GM12878 (cell line): ENCODE data around the gene FOXN4.

Source experiments
- JUND ChIP-seq: IDR thresholded peaks from 2 replicates; pipeline ENCODE4 v1.6.1; 2012; ENCODE audit warnings: low read depth, mild to moderate bottlenecking, low read length, improper control_type of control experiment, moderate library complexity
- SRF ChIP-seq, 2 experiments: IDR thresholded peaks; 2 replicates each; pipeline ENCODE4 v1.6.1; 2011; ENCODE audit warnings: low read depth in 2 of 2, low read length in 2 of 2, mild to moderate bottlenecking in 1 of 2, moderate library complexity in 1 of 2
- STAT1 ChIP-seq: fragments of 450-650 bp; conservative IDR thresholded peaks from 2 replicates; pipeline ENCODE4 v1.6.1; 2014; ENCODE audit warnings: antibody characterized with exemption, mild to moderate bottlenecking
- SUPT20H ChIP-seq: IDR thresholded peaks from 2 replicates; pipeline ENCODE4 v1.6.1; 2011; ENCODE audit warnings: low read depth, mild to moderate bottlenecking, low read length, moderate library complexity, borderline replicate concordance; ENCODE audit not compliant: control insufficient read depth
- TF ChIP-seq, protein P1 (sequence below), 3 experiments: IDR thresholded peaks in 2 of 3; conservative IDR thresholded peaks in 1 of 3; 2 replicates each; pipeline ENCODE4 v1.5.1; 2011; ENCODE audit warnings: low read depth in 3 of 3, low read length in 3 of 3, mild to moderate bottlenecking in 3 of 3, control low read depth in 2 of 3, moderate library complexity in 2 of 3, inconsistent platforms in 1 of 3, mixed read lengths in 1 of 3; ENCODE audit not compliant: control insufficient read depth in 2 of 3, insufficient read depth in 1 of 3; ENCODE audit errors: extremely low read depth in 1 of 3
- TF ChIP-seq, protein P2 (sequence below): IDR thresholded peaks from 2 replicates; pipeline ENCODE4 v1.6.1; 2012; ENCODE audit warnings: low read depth, low read length, improper control_type of control experiment
- TF ChIP-seq, protein P3 (sequence below): IDR thresholded peaks from 2 replicates; pipeline ENCODE4 v1.6.1; 2012; ENCODE audit warnings: low read depth, low read length, improper control_type of control experiment

DNA sequence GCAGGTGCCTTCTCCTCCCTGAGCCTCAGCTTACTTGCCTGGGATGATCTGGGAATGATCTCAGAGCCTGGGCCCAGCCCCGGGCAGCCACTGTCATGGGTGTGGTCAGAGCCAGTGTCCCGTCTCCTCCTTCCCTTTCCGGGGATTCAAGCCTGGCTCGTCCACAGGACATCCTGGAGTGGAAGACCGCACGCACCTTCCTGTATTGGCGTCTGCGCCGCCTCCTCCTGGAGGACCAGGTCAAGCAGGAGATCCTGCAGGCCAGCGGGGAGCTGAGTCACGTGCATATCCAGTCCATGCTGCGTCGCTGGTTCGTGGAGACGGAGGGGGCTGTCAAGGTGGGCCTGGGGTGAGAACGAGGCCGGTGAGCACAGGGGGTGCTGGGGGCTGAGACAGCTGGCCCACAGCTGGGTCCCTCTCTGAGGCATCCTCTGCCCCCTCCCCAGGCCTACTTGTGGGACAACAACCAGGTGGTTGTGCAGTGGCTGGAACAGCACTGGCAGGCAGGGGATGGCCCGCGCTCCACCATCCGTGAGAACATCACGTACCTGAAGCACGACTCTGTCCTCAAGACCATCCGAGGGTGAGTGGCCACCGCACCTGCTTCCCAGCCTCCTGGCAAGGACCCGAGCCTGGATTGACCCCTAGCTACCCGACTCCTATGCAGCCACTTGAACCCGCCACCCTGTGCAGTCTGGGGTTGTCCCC lies 44.0 kb downstream of the FOXN4 start:
- TF ChIP-seq, protein P1, sequence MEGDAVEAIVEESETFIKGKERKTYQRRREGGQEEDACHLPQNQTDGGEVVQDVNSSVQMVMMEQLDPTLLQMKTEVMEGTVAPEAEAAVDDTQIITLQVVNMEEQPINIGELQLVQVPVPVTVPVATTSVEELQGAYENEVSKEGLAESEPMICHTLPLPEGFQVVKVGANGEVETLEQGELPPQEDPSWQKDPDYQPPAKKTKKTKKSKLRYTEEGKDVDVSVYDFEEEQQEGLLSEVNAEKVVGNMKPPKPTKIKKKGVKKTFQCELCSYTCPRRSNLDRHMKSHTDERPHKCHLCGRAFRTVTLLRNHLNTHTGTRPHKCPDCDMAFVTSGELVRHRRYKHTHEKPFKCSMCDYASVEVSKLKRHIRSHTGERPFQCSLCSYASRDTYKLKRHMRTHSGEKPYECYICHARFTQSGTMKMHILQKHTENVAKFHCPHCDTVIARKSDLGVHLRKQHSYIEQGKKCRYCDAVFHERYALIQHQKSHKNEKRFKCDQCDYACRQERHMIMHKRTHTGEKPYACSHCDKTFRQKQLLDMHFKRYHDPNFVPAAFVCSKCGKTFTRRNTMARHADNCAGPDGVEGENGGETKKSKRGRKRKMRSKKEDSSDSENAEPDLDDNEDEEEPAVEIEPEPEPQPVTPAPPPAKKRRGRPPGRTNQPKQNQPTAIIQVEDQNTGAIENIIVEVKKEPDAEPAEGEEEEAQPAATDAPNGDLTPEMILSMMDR (IDR thresholded peaks at IDR 0.05 in 2 of 3, conservative IDR thresholded peaks at IDR 0.05 in 1 of 3; ENCODE audit: control insufficient read depth in 2 of 3, extremely low read depth in 1 of 3, insufficient read depth in 1 of 3, low read depth in 3 of 3, low read length in 3 of 3) = no peak
- no peak for TF ChIP-seq STAT1
- TF ChIP-seq SRF (IDR thresholded peaks at IDR 0.05; ENCODE audit: low read depth in 2 of 2, low read length in 2 of 2) = no peak
- TF ChIP-seq, protein P2, sequence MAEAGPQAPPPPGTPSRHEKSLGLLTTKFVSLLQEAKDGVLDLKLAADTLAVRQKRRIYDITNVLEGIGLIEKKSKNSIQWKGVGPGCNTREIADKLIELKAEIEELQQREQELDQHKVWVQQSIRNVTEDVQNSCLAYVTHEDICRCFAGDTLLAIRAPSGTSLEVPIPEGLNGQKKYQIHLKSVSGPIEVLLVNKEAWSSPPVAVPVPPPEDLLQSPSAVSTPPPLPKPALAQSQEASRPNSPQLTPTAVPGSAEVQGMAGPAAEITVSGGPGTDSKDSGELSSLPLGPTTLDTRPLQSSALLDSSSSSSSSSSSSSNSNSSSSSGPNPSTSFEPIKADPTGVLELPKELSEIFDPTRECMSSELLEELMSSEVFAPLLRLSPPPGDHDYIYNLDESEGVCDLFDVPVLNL = no peak
- no peak for TF ChIP-seq JUND
- TF ChIP-seq, protein P3, sequence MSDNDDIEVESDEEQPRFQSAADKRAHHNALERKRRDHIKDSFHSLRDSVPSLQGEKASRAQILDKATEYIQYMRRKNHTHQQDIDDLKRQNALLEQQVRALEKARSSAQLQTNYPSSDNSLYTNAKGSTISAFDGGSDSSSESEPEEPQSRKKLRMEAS = no peak
- no peak for TF ChIP-seq SUPT20H
